Fibroblast of peridontal ligament (primary cell): ENCODE results near the gene AGAP1.

Source experiments
- DNase-seq: peaks from one replicate; pipeline ENCODE4 v3.0.0-alpha.2; 2010; ENCODE audit errors: extremely low read depth

Gene AGAP1

DNA sequence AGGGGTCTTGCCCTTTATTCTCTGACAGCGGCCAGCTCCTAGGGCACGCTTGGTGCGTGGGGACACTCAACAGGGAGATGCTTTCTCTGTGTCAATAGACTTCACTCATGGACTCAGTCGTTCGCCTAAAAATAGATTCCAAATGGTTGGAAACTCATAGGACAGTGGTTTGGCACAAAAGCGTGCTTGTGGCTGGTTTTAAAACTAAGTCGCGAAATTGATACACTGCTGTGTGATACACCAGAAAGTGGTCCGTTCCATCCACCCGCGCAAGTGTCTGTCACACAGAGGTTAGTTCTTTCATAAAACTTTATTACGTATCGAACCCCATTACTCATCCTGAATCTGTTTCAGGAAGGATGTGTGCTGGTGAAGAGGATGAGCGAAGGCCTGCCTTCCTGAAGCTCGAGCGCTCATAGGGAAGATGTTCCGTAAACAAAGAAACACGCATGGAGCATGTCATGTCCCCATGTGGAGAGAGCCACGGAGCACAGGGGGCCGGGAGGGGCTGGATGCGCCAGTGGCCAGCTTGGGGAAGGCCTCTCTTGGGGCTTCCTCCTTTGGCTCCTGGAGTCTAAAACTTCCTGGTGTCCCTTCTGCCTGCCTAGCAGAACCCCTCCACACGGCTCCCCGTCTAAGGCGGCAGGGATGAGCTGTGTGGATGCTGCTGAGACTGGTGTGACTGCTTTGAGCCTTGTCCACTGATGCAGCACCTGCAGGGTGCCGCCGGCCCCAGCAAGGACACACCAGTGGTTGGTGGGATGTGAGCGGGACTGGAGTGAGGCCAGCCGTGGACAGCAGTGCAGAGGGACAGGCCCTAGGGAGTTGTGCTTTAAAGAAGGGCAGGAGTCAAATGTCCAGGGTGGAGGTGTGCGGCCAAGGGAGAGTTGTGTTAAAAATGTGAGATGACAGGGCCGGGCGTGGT is 467.1 kb downstream of the AGAP1 start:
- DNase-seq = no peak

DNA sequence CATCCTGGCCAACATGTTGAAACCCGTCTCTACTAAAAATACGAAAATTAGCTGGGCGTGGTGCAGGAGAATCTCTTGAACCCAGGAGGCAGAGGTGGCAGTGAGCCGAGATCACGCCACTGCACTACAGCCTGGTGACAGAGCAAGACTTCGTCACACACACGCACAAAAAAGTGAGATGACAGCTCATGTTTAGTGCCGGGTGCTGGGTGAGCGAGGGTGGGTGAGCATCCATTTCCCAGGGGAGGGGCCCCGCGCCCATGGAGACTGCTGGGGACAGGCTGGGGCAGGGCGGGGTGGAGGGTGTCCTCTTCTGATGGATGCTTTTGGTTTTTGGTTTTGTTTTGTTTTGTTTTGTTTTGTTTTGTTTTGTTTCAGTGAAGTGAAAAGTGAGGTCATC is 467.9 kb downstream of the AGAP1 start:
- DNase-seq = no peak

DNA sequence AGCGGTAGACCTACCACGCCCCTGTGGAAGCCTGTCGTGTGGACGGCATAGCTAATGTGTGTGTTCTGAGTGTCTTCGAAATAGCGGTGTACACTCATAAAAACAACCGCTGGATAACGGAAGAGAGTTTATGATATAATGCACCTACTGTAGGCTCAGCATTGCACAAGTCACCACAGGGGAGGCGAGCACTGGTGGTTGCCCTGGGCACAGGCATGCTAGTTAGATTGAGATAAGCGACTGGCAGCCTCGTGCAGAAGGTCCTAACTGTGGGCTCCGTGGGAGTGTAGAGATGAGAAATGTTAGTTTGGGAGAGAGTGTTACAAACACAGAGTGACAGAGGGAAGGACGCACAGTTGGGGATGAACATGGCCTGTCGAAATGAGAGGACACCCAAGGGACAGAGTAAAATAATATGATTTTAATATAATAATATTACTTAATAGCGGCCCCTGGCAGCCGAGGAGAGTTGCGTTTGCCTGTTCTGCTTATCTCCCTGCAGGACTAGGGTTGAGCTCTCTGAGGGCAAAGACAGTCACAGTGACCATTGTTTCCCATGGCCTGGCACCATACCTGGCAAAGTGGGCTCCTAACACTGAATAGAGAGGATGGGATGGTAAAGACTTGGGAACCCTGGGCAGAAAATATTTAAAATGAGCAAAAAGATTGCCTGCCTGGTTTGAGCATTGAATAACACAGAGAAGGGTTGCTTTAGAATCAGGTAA is 470.2 kb downstream of the AGAP1 start:
- DNase-seq = no peak

DNA sequence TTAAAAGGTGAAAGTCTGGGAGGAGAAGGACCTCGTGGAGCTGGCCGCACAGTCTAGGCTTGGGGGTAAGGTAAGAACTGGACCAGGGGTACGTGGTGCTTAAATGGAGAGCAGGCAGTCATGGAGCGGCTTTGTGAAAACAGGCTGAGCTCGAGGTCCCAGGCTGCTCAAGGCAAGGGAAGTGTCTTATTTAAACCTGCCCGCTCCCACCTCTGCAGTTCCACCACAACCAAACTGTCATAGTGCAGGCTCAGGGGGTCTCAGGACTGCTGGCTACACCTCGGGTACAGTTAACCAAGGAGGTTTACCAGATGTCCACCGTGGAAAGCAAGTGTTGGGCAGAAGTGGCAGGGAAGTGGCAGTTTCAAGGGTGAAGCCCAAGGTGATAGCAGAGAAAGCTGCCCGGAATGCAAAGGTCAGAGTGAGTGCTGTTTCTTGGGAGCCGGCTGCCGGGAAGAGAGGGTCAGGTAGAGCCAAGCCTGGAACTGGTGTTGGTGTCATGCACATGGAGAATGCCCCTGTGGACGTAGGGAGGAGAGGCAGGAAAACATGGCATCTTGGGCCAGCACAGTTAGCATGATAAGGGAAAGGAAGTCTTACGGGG is 471.0 kb downstream of the AGAP1 start:
- no peak for DNase-seq

DNA sequence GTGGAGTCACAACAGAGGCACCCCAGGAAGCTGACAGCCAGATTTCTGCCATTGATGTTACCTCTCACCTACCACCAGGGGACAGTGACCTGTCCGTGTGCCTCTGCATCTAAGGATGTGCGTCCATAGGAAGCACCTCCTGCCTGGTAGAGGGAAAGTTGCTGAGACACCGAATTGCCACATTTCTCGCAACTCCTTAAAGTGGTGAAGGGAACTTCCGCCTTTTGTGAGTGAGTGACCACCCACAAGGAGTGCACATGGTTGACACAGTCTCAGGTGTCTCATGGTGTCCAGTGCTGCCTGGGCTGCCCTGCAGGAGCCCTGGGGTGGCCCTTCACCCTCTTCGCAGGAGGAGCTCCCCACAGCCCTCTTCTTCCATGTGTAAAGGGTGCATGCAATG is 472.6 kb downstream of the AGAP1 start:
- DNase-seq = no peak

DNA sequence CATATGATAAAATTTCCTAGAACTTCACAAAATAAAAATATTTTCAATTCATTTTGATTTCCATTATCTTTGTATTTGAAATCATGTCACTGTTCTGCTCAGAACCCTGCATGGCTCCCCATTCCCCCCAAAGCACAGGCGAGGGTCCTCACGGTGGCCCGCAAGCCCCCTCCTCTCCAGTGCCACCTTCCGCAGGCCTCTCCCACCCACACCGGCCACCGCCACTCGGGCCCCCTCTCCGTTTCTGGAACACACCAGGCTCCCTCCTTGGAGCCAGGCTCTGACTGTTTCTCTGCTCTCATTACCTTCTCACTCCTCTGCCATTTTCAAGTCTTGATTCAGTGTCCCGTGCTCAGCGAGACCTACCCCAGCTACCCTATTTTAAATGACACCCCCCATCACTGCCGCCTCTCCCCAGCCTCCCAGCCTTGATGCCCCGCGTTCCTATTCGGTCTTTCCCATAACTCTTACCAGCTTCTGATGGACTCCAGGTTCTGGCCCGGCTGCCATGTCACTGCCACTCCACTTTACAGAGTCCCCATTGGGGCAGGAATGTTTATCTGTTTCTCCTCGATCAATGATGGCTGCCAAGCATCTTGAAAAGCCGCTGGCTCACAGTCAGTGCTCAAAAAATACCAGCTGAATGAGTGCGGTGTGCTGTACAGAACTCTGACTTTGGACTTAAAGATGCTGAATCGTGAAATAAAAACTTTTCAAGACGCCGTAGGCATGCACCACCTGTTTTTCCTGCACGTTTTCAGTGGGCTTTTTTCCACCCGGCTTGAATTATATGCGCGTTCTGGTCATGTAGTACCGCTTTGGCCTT is 473.3 kb downstream of the AGAP1 start:
- DNase-seq = no peak

DNA sequence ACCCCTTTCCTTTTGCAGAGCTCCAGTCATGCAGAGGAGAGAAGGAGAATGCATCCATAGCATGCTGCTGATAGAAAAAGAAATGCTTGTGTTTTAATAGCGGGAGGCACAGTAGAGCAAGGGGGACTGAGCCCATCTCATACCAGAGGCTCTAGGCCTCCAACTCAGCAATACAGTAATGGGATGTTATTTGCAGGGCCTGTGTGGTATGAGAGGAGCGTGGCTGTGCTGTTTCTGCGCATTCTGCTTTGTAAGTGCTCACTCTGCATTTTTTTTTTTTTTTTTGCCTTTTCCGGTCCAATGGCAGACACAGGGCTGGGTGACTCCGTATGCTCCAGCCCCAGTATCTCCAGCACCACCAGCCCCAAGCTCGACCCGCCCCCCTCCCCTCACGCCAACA is 474.3 kb downstream of the AGAP1 start:
- DNase-seq = no peak

DNA sequence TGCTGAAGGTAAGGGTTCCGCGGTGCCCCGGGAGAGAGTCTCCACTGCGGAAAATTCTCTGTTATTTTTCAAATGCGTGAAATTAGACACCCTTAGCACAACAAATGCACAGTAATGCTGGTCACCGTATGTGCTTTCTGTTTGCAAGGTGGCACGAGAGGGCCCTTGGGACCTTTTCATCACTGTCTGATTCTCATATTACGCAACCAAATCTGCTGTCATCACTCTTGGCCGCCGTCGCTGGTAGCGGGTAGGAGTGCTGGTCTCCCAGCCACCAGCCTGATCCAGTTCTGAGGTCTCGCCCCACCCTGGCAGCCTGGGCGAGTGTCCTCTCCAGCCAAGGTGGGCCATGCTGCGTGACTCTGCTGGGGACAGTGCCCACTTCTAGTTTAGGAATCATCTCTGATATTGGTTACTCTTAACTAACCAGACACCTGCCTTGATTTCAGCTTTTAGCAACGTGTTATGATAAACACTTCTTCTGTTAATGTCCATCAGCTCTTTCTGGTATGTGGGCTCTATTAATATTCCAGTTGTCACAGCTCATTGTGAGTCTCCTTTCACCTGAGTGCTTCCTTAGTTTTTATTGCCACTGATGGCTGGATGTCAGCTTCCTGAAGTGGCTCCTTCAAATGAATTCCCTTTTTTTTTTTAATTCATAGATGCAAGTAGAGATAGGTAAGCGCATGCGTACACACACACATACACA is 474.9 kb downstream of the AGAP1 start:
- no peak for DNase-seq

DNA sequence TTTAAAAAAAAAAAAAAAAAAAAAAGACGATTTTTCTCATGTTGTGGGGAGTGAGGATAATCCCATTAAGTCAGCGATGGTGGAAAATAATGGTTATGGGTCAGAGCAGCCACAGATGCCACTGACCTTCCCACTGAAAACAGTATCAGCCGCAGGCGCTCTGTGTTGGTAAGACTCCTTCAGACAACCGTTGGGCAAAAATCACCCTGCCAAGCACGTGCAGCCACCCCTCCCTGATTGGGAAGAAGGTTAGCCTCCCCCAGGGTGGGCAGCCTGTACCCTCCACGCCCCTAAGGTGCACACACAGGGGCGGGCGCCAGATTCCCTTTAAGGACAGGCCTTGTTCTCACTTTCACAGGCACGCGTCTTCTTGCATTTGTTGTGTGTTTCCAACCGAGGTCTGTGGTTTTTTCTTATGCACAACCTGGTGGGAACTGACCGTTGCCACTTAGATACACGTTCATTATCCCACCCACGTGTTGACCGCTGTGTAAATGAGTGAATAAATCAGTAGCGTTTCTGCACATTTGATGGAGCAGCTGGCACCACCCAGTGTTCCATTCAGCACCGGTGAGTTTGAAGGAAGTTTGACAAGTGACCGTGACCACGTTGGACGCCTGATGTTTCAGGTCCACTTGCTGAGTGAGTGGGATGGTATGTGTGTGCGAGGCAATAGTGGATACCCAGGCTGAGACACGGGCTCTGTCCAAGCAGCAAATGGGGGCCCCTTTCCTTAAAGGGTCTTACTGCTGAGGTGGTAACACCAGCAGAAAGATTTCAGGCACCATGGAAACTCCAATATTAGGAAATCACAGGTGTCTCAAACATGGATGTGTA is 476.6 kb downstream of the AGAP1 start:
- DNase-seq = no peak

DNA sequence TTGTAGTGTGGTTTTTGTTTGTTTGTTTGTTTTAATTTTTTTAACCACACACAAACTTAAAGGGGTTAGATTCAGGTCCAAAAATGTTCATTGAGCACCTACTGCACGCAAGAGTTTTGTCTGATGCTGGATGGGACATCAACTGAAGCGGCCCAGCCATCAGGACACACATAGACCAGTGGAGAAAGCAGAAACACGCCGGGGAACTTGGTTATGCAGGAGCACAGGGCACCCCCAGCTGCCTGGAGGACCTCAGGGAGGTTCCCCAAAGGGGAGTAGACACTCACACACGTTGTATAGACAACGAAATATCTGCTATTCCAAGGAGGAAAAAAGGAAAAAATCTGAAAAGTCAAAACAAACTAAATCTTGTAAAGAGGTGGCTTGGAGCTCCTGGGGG is 482.7 kb downstream of the AGAP1 start:
- no peak for DNase-seq

DNA sequence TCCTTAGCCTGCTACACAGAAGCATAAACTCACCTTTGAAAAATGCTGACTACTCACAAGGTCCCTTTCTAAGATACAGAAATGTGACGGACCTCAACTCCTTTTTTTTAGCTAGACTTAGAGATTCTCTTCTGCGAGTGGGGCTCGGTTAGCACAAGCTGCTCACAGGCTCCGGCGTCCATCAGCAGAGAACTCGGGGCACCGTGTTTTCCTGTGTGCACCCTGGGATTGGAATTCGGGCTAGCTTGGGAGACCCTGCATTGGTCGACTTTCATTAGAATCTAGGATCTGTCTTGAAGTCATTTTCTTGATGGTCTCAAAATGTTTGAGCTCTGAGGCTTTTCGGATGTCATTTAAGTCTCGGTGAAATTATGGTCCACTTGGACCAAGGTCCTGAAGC is 483.1 kb downstream of the AGAP1 start:
- DNase-seq = no peak

DNA sequence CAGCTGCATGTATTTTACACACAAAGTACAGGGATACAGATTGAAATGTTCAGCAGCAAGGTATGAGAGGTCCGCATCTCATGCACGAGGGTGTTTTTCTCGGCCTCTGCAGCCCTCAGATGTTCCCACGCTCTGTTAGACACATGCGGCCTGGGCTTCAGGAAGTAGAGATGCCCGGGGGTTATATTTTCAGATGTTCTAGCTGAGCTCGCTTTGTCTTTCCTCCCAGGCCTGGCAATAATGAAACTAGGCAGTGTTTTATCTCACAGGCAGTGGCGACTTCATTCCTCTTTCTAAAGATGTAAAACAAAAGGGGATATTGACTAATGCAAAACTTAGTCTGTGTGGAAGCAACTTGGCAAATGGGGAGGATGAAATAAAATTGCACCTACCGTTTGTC is 483.6 kb downstream of the AGAP1 start:
- DNase-seq = no peak

DNA sequence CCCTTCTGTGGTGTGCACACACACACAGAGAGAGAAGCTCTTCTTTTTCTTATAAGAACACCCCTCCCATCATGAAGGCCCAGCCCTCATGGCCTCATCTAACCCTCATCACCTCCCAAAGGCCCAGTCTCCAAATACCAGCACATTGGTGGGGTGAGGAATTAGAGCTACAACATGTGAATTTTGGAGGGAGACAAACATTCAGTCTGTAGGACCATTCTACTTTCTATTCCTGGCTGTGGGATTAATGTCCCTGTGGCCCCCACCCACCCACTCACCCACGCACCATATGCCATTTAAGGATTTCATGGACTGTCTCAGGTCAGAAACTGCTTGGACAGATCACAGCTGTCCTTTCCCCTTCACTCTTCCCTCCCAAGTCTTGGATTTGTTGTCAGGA is 484.2 kb downstream of the AGAP1 start:
- no peak for DNase-seq

DNA sequence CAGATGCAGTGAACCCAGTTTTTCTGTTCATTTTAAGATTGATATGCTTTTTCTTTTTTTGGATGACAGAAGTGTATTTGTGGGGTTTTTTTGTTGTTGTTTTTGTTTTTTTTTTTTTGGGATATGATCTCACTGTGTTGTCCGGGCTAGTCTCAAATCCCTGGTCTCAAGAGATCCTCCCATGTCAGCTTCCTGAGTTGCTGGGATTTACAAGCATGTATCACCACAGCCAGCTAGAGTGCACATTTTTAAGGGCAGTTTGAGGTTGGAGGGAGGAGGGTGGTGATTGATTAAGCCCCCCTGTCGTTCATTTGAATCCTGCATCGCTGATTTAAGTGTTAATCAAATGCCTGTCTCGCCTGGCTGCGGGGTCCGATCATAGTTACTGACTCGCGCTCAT is 485.2 kb downstream of the AGAP1 start:
- DNase-seq = no peak

DNA sequence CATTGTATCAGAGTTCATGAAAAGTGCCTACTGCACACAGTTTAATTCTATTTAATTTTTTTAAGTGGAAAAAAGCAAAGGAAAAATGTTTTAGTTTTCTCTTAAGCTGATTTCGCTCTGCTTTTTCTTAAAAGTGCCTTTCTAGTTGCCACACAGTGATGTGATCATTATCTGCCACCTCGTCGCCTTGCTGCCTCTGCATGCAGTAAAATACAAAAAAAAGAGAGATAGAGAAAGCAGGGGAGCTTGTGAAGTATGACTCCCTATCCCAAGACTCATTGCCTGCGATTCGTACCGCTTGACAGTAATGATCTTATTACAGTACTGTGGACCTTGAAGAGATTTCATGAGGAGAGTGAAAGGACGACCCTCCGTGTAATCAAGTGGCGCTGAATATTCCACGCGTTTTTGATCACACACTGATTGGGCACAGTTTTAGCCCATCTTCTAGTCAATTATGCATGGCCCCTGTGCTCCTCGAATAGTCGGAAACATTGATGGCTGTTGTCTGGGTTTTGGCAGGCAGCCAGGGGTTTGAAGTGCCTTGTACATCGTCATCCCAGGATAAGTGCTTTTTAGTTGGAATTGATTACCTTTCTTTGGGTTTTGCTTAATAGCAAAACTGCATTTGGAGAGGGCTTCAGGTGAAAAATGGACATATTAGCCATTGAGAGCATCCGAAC is 486.1 kb downstream of the AGAP1 start:
- no peak for DNase-seq

DNA sequence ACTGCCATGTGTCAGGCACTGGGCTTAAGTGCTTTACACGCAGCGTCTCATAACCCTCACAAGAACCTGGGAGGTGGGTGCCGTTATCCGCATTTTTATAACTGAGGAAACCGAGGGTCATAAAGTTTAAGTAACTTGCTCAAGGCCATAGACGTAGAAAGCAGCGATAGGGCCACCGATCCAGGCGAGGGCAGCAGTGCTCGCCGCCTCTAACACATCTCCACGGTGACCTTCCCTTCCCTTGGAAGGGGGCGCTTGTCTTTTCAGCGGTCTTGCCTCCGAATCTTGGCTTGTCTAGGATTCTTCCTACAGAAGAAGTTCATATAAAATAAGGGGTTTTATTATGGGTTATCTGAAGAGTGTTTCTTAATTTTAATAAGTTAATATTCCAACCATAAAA is 487.8 kb downstream of the AGAP1 start:
- DNase-seq = no peak

DNA sequence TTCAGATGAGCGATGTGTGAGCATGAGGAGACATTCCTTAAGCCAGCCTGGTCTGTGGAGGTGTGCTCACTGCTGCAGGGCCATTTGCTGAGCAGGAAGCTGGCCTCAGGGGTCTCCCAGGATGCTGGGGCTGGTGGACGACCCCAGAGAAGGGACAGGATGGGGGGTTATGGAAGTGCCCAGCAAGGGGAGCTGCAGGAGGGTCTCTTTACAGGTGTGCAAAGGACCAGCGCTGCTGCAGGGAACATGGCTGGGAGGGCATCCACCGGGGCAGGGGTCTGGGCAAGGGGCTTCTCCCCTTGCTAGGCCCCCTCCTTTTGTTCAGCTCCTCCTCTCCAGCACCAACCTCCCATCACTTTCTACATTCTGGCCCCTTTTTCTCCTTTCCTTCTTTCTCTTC is 489.2 kb downstream of the AGAP1 start:
- no peak for DNase-seq

DNA sequence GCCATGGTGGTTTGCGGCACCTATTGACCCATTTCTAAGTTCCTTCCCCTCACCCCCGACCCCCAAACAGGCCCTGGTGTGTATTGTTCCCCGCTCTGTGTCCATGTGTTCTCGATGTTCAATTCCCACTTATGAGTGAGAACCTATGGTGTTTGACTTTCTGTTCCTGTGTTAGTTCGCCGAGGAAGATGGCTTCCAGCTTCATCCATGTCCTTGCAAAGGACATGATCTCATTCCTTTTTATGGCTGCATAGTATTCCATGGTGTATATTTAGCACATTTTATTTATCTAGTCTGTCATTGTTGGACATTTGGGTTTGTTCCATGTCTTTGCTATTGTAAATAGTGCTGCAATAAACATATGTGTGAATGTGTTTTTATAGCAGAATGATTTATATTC is 490.7 kb downstream of the AGAP1 start:
- DNase-seq = no peak

DNA sequence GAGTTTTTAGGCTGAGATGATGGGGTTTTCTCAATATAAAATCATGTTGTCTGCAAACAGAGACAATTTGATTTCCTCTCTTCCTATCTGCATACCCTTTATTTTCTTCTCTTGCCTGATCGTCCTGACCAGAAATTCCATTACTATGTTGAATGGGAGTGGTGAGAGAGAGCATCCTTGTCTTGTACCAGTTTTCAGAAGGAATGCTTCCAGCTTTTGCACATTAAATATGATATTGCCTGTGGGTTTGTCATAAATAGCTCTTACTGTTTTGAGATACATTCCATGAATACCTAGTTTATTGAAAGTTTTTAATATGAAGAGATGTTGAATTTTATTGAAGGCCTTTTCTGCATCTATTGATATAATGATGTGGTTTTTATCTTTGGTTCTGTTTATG is 492.5 kb downstream of the AGAP1 start:
- no peak for DNase-seq
